K562 (cell line): ENCODE results near the gene VAMP8. TPM values are rescaled to one million over a fixed set of nuclear protein-coding genes. Genes with fewer than 3 reads are reported as not detected.

Experiments
- ATAC-seq: fragments of 200-7000 bp; cut with Tn5 transposase; 3 replicates; pipeline ENCODE4 v1.9.1; 2020; ENCODE audit warnings: moderate library complexity
- BruUV-seq: library from RNA; stranded (reverse); fragments of 400-500 nt; replicated peaks from 2 replicates; lab custom pipeline; 2021; lab: Mats Ljungman, UMichigan
- CTCF ChIA-PET: fragments of 300-600 bp; formaldehyde crosslinking; extraction: SDS; loops from one replicate; lab custom pipeline; 2021; ENCODE audit warnings: low intra/inter-chr PET ratio; lab: Yijun Ruan, JAX
- POLR2A ChIA-PET: fragments of 300-600, 350-650 bp; sonication (Branson Sonifier 250); formaldehyde crosslinking; extraction: SDS; loops from one replicate; lab custom pipeline; 2021; ENCODE audit warnings: antibody characterized with exemption, inconsistent platforms; lab: Yijun Ruan, JAX
- DNase-seq, 4 experiments: peaks; one replicate each; pipeline versions ENCODE4 v3.0.0 to v3.0.0-alpha.2; 2011 to 2018; ENCODE audit warnings: low spot score in 3 of 4, mixed read lengths in 3 of 4; ENCODE audit errors: extremely low read depth in 1 of 4
- FAIRE-seq: peaks from 2 replicates; lab custom pipeline; 2011; peaks lifted over from hg19 to GRCh38; lab: Jason Lieb, UNC
- H2AFZ ChIP-seq: 2 replicates; pipeline ENCODE4 v1.6.0; 2011; ENCODE audit warnings: low read depth, low read length, control low read depth, inconsistent platforms
- H3K27ac ChIP-seq: fragments of 200-600 bp; 3 replicates; pipeline ENCODE4 v1.8.0; 2011; ENCODE audit warnings: low read depth, mild to moderate bottlenecking, control low read depth, inconsistent platforms, low read length, moderate library complexity, mixed read lengths; ENCODE audit errors: extremely low read depth
- H3K27me3 ChIP-seq, 2 experiments: fragments of 300-600 bp in 1 of 2; 2 replicates in 1 of 2; 3 replicates in 1 of 2; pipeline versions ENCODE4 v1.6.0 to v1.8.0; 2011; ENCODE audit warnings: inconsistent platforms in 2 of 2, low read length in 2 of 2, mild to moderate bottlenecking in 1 of 2, mixed read lengths in 1 of 2, moderate library complexity in 1 of 2; ENCODE audit not compliant: control insufficient read depth in 2 of 2, insufficient read depth in 2 of 2
- H3K36me3 ChIP-seq: fragments of 300-600 bp; 3 replicates; pipeline ENCODE4 v1.8.0; 2011; ENCODE audit warnings: mild to moderate bottlenecking, low read length, inconsistent platforms; ENCODE audit not compliant: control insufficient read depth, insufficient read depth
- H3K4me1 ChIP-seq, 2 experiments: fragments of 200-600 bp in 1 of 2; replicated peaks in 1 of 2; 2 replicates in 1 of 2; 3 replicates in 1 of 2; pipeline versions ENCODE4 v1.5.1 to v1.8.0; 2011; ENCODE audit warnings: inconsistent platforms in 2 of 2, low read length in 2 of 2, mild to moderate bottlenecking in 1 of 2, mixed read lengths in 1 of 2, moderate library complexity in 1 of 2; ENCODE audit not compliant: control insufficient read depth in 2 of 2, insufficient read depth in 2 of 2
- H3K4me2 ChIP-seq: 2 replicates; pipeline ENCODE4 v1.6.1; 2011; ENCODE audit warnings: low read length, control low read depth, inconsistent platforms, mixed read lengths; ENCODE audit not compliant: insufficient read depth
- H3K4me3 ChIP-seq: fragments of 200-600 bp; sonication (generic), shearing (Covaris generic); 2 replicates; pipeline ENCODE4 v1.5.1; 2016; ENCODE audit warnings: control low read depth, inconsistent platforms
- H3K79me2 ChIP-seq: fragments of 200-600 bp; 3 replicates; pipeline ENCODE4 v1.8.0; 2011; ENCODE audit warnings: low read length, inconsistent platforms; ENCODE audit not compliant: control insufficient read depth, insufficient read depth
- H3K9ac ChIP-seq, 2 experiments: 2 replicates each; pipeline versions ENCODE4 v1.6.0 to v1.6.1; 2011; ENCODE audit warnings: low read depth in 2 of 2, low read length in 2 of 2, control low read depth in 1 of 2, inconsistent platforms in 1 of 2, mild to moderate bottlenecking in 1 of 2, mixed read lengths in 1 of 2; ENCODE audit not compliant: insufficient read depth in 1 of 2
- H3K9me1 ChIP-seq: one replicate; pipeline ENCODE4 v1.6.0; 2011; ENCODE audit warnings: inconsistent platforms, mild to moderate bottlenecking, low read length, moderate library complexity; ENCODE audit not compliant: control insufficient read depth, insufficient read depth
- H3K9me3 ChIP-seq: replicated peaks from 2 replicates; pipeline ENCODE4 v1.5.1; 2011; ENCODE audit warnings: low read depth, low read length, inconsistent platforms; ENCODE audit not compliant: control insufficient read depth, insufficient read depth
- H4K20me1 ChIP-seq: replicated peaks from 2 replicates; pipeline ENCODE4 v1.6.1; 2011; ENCODE audit warnings: low read length, inconsistent platforms, mixed read lengths; ENCODE audit not compliant: control insufficient read depth, insufficient read depth
- C11orf30 ChIP-seq: fragments of 450-650 bp; IDR thresholded peaks from 2 replicates; pipeline ENCODE4 v1.6.1; 2016; ENCODE audit warnings: low read depth, mild to moderate bottlenecking
- CBX5 ChIP-seq: IDR thresholded peaks from 2 replicates; pipeline ENCODE4 v1.6.1; 2014; ENCODE audit warnings: low read depth, borderline replicate concordance
- ETV6 ChIP-seq, 3 experiments: fragments of 150-350 bp in 1 of 3; sonication (generic) in 1 of 3; formaldehyde crosslinking in 1 of 3; IDR thresholded peaks; 2 replicates each; pipeline versions ENCODE4 v1.6.1 to v1.8.0; 2014 to 2022; ENCODE audit warnings: borderline replicate concordance in 2 of 3, low read depth in 2 of 3, antibody characterized with exemption in 1 of 3, low read length in 1 of 3, mild to moderate bottlenecking in 1 of 3, missing genetic modification reagents in 1 of 3
- GATA2 ChIP-seq: sonication (generic); formaldehyde crosslinking; IDR thresholded peaks from 2 replicates; pipeline ENCODE4 v1.4.0; 2020; ENCODE audit warnings: mild to moderate bottlenecking, missing genetic modification reagents
- HSF4 ChIP-seq: fragments of 250-450 bp; sonication (Bioruptor Pico); IDR thresholded peaks from 2 replicates; pipeline ENCODE4 v2.1.2; 2022; ENCODE audit warnings: mild to moderate bottlenecking, moderate library complexity, borderline replicate concordance
- PHF20 ChIP-seq: fragments of 450-650 bp; IDR thresholded peaks from 2 replicates; pipeline ENCODE4 v1.6.1; 2018; ENCODE audit not compliant: partially characterized antibody
- SMARCA4 ChIP-seq: fragments of 450-650 bp; IDR thresholded peaks from 2 replicates; pipeline ENCODE4 v1.6.1; 2016
- SPI1 ChIP-seq: IDR thresholded peaks from 2 replicates; pipeline ENCODE4 v1.6.1; 2011; ENCODE audit warnings: low read depth, low read length, control low read depth, borderline replicate concordance
- SREBF2 ChIP-seq: sonication (generic); formaldehyde crosslinking; IDR thresholded peaks from 2 replicates; pipeline ENCODE4 v1.4.0; 2020; ENCODE audit warnings: mild to moderate bottlenecking, missing genetic modification reagents
- TAL1 ChIP-seq: fragments of 450-650 bp; IDR thresholded peaks from 2 replicates; pipeline ENCODE4 v1.6.1; 2016; ENCODE audit warnings: mild to moderate bottlenecking
- ZNF316 ChIP-seq: fragments of 450-650 bp; IDR thresholded peaks from 2 replicates; pipeline ENCODE4 v1.6.1; 2016
- WGBS: fragments of 100-300 bp; shearing (Covaris generic); methylation state at CpG from one replicate; pipeline ENCODE4 v1.1.6; 2016; ENCODE audit warnings: low coverage, mixed read lengths; ENCODE audit not compliant: insufficient coverage; ENCODE audit errors: missing lambda C conversion rate; 5-methylcytosine and 5-hydroxymethylcytosine counted together
- in situ Hi-C: fragments of 300-500 bp; cut with MboI; formaldehyde crosslinking; loops from 4 replicates; pipeline ENCODE4 v1.15.0; 2018; ENCODE audit warnings: inconsistent platforms, mixed read lengths
- intact Hi-C: fragments of 100-400 bp; cut with micrococcal nuclease; formaldehyde crosslinking; loops from 2 replicates; pipeline ENCODE4 v1.14.2; 2022
- polyA plus RNA-seq, 8 experiments: library from polyadenylated mRNA; depleted of rRNA in 4 of 8; stranded (reverse) in 5 of 8; unstranded in 3 of 8; fragments of >200 nt; fragmentation: Nextera tagmentation in 2 of 8; fragmentation: Illumina TruSeq in 1 of 8; extraction: Ambion mirVana in 2 of 8; extraction: Trizol in 1 of 8; gene quantifications; 2 replicates each; pipeline versions ENCODE4 v1.2.1 to v1.2.3, GENCODE V29; 2011 to 2014; ENCODE audit warnings: inconsistent platforms in 1 of 8, missing spikeins in 1 of 8
- total RNA-seq, 7 experiments: library from RNA; depleted of rRNA in 6 of 7; stranded (reverse); fragments of >200 nt in 6 of 7; fragmentation: Illumina TruSeq in 2 of 7; extraction: Trizol in 2 of 7; gene quantifications; 2 replicates each; pipeline versions ENCODE4 v1.2.1 to v1.2.3, GENCODE V29; 2011 to 2021; ENCODE audit warnings: low replicate concordance in 1 of 7
- TF ChIP-seq, protein P1 (sequence below): sonication (generic); formaldehyde crosslinking; IDR thresholded peaks from 2 replicates; pipeline ENCODE4 v1.8.0; 2022; ENCODE audit warnings: missing genetic modification reagents, mild to moderate bottlenecking, moderate library complexity, borderline replicate concordance
- TF ChIP-seq, protein P2 (sequence below): fragments of 450-650 bp; IDR thresholded peaks from 2 replicates; pipeline ENCODE4 v1.6.1; 2017; ENCODE audit warnings: antibody characterized with exemption, mild to moderate bottlenecking
- TF ChIP-seq, protein P3 (sequence below): fragments of 250-450 bp; sonication (Bioruptor Pico); IDR thresholded peaks from 2 replicates; pipeline ENCODE4 v1.8.0; 2021; ENCODE audit warnings: borderline replicate concordance, mild to moderate bottlenecking, moderate library complexity; ENCODE audit not compliant: poor library complexity, severe bottlenecking

Gene VAMP8
- total and polyA plus RNA-seq, 9 of the 15 experiments (the other 6 are each of a cell fraction or from before 2014, with no cell fraction given), result 107 to 571 (median 248) TPM

DNA sequence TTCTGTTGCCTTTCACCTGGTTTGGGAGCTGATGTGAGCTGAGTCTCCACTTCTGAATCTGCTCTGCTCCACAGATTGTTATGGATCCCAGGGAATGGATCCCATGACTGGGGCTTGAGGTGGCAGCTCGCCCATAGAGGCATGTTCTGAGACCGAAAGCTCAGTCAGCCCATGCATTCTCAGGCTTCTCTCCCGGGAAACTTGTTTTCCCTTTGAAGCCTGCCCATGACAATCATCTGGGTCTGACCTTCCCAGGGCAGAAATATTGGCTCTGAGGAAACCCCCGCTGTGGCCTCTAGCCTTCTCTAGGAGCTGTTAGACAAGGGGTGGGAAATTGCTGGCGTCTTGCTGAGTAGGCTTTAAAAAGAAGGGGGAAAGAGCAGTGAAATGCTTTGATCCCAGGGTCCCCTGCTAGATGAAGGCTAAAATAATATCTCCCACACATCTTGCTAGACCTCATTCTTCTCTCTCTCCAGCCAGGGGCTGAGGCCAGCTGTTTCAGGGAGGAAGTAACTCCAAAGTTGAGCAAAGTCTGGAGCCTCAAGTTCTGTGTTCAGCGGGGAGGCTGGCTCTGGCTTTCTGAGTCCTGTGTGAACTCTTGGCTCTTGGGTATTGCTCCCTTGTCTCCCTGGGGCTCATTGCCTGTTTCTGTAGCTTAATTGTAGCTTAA, 2.0 kb downstream of the VAMP8 start:
- intact Hi-C loops (loop anchor here (5.0 kb wide), 1 partner anchor 33 kb away; the partner anchor contains the start of gene C2orf68), in situ Hi-C loops (no loop called here)
- no peaks in the 10 kb centered on the region for H3K9me1 ChIP-seq
- no peaks in the 10 kb centered on the region for H3K9me3 ChIP-seq
- H3K4me1 ChIP-seq, result peaks cover 19 to 29% of the 10 kb centered on the region in 2 experiments
- peak overlapping the region; percentile 77 to 94; a peak in 3 of 4 replicates for H3K9ac ChIP-seq
- FAIRE-seq, result peak; percentile 29
- H3K27me3 ChIP-seq, result no peaks in the 10 kb centered on the region
- peak overlapping the region; percentile 90; the same call in 1 of the 2 replicates for H2AFZ ChIP-seq
- TF ChIP-seq TAL1 (no peak), CBX5 (no peak), GATA2 (peak; percentile 19; the same call in 1 of the 2 replicates), SMARCA4 (no peak), SPI1 (peak; percentile 93), C11orf30 (peak; percentile 43), ETV6 (IDR thresholded peaks at IDR 0.05; ENCODE audit: borderline replicate concordance in 1 of 2, low read depth in 2 of 2, low read length in 1 of 2) (0 out of 4 replicates have a peak, but pooled peaks of 1 of the 2 experiments have one; percentile 25), ETV6 (CRISPR knock-in tag; IDR thresholded peaks at IDR 0.05; ENCODE audit: borderline replicate concordance) (no peak), PHF20 (no peak), ZNF316 (peak; percentile 57), HSF4 (CRISPR knock-in tag) (no peak), SREBF2 (CRISPR knock-in tag) (no peak)
- TF ChIP-seq, protein P1, sequence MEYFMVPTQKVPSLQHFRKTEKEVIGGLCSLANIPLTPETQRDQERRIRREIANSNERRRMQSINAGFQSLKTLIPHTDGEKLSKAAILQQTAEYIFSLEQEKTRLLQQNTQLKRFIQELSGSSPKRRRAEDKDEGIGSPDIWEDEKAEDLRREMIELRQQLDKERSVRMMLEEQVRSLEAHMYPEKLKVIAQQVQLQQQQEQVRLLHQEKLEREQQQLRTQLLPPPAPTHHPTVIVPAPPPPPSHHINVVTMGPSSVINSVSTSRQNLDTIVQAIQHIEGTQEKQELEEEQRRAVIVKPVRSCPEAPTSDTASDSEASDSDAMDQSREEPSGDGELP (CRISPR knock-in tag), result peak; percentile 79
- TF ChIP-seq, protein P2, sequence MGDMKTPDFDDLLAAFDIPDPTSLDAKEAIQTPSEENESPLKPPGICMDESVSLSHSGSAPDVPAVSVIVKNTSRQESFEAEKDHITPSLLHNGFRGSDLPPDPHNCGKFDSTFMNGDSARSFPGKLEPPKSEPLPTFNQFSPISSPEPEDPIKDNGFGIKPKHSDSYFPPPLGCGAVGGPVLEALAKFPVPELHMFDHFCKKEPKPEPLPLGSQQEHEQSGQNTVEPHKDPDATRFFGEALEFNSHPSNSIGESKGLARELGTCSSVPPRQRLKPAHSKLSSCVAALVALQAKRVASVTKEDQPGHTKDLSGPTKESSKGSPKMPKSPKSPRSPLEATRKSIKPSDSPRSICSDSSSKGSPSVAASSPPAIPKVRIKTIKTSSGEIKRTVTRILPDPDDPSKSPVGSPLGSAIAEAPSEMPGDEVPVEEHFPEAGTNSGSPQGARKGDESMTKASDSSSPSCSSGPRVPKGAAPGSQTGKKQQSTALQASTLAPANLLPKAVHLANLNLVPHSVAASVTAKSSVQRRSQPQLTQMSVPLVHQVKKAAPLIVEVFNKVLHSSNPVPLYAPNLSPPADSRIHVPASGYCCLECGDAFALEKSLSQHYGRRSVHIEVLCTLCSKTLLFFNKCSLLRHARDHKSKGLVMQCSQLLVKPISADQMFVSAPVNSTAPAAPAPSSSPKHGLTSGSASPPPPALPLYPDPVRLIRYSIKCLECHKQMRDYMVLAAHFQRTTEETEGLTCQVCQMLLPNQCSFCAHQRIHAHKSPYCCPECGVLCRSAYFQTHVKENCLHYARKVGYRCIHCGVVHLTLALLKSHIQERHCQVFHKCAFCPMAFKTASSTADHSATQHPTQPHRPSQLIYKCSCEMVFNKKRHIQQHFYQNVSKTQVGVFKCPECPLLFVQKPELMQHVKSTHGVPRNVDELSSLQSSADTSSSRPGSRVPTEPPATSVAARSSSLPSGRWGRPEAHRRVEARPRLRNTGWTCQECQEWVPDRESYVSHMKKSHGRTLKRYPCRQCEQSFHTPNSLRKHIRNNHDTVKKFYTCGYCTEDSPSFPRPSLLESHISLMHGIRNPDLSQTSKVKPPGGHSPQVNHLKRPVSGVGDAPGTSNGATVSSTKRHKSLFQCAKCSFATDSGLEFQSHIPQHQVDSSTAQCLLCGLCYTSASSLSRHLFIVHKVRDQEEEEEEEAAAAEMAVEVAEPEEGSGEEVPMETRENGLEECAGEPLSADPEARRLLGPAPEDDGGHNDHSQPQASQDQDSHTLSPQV, result 0 out of 2 replicates have a peak, but pooled peaks have one; percentile 16
- TF ChIP-seq, protein P3, sequence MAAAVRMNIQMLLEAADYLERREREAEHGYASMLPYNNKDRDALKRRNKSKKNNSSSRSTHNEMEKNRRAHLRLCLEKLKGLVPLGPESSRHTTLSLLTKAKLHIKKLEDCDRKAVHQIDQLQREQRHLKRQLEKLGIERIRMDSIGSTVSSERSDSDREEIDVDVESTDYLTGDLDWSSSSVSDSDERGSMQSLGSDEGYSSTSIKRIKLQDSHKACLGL (CRISPR knock-in tag), result no peak
- ChIA-PET POLR2A (interaction anchor here (0.6 to 3.8 kb wide), 13 partner anchors 8 to 172 kb away, joined by 3 to 23 read pairs (median 5); partner anchors contain the start of genes GGCX and RNF181), CTCF (no interaction called here)
- peak overlapping the region; percentile 87 for H3K4me2 ChIP-seq
- no peaks in the 10 kb centered on the region for H4K20me1 ChIP-seq
- H3K79me2 ChIP-seq, result peaks cover 30% of the 10 kb centered on the region
- ATAC-seq, result peak; percentile 17; the same call in 2 of the 3 replicates
- 20% methylated on average over 2 of the region's 6 CpGs for WGBS
- peak overlapping the region; percentile 48 for H3K4me3 ChIP-seq
- peak overlapping the region; percentile 81 for H3K27ac ChIP-seq
- H3K36me3 ChIP-seq, result peaks cover 37% of the 10 kb centered on the region; the same call in 2 of the 3 replicates
- BruUV-seq, result no TSS peak
- DNase-seq, result peak in 2 of 4 experiments; percentile 48 to 50
